ENCODE measurements around the gene POLE.
"Not testable (repeated sequence)": the region's sequence is repeated elsewhere in the genome, so short reads cannot be mapped to it uniquely, and the experiment has no call there.

POLE gene

DNA sequence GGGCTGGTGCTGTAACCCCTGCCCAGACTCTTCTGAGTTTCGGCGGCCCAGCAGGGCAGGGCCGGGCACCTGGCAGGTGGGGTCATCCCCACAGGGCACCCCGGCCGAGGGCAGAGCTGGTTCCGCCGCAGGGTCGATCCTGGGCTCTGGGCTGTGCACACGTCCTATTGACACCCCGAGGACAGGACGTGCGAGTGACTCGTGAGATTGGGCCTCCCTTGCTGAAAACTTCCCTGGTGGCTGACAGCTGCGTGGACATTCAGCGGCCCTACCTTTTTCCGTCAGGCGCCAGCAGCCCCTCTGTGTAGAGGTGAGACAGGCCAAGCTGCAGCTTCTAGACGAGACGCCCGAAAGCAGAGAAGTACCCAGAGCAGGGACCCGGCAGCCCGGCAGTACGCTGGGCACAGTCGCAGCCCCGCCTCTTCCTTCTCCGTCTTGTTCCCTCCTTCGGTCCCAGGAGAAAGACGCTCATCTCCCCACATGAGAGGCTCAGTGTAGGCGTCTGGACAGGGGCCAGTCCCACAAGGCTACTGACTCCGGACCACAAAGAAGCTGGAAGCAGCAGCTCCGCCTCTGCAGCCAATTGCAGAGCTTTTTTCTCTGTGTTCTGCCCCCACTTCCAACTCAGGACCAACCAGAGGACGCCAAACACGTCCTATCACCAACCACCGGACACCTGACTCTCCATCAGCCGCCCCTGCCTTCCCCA lies 76.9 kb downstream of the POLE start, which contains the start of gene LRCOL1:
LRCOL1 (minus strand) TSS at position 532 of the 709 bp plus-strand sequence. CDS start 4,331 bp downstream, outside the sequence.
- no peak for DNase-seq

DNA sequence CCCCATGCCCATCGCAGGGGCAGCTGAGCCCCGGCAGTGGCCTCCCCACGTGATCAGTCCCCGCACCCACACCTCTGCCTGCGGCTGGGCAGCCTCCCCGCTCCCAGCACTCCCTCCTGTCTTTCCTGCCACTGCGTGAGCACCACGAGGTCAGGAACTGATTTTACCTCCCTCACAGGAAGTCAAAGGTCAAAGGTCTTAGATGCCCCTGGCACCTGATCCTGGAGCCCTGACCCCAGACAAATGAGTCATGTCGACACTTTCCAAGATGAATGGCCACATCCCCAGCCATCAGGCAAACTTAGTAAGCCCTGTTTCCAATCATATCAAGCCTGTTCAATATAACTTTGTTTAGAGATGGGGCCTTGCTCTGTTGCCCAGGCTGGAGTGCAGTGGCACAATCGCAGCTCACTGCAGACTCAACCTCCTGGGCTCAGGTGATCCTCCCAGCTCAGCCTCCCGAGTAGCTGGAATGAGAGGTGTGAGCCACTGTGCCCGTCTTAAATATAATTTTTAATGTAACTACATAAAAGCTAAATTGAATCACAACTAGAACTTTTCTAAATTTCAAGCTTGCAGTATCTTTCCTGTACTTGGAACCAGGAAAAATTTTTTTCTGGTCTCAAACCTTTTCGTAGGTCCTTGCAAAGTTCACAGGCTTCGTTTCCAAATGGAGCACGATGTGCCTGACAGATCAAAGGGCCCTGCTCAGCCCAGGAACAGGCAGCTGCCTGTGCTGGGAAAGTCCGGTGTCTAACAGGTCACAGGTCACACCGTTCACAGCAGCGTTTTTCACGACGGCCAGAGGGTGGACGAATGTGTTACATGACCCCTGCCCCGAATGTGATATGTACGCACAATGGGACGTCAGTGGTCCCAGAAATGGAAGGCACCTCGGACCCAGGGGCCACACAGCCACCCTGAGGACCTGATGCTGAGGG lies 78.6 kb downstream of the POLE start:
- no peak for DNase-seq

- DNase-seq: no peak
These were observed 80.2 kb downstream of the POLE start for GRCh38 chr12:132606927-132607326.

GRCh38 chr12:132606466-132606865 lies 80.7 kb downstream of the POLE start:
- no peak for DNase-seq

DNA sequence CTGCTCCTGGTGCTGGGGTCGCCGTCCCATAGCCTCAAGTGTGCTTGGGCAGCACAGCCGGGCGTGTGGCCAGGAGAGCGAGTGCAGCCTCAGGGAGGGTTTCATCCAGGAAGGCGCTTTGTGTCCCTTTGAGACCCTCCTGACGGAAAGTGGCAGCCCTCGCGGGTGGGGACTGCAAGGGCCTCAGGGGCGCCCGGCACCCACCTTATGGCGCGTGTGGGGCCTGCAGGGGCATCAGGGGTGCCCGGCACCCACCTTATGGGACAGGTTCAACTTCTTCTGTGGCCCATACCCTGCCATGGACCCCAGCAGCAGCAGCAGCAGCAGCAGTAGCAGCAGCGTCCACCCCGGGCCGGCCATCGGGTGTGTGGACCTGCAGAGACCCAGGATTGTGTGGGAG lies 81.2 kb downstream of the POLE start:
- no peak for DNase-seq

DNA sequence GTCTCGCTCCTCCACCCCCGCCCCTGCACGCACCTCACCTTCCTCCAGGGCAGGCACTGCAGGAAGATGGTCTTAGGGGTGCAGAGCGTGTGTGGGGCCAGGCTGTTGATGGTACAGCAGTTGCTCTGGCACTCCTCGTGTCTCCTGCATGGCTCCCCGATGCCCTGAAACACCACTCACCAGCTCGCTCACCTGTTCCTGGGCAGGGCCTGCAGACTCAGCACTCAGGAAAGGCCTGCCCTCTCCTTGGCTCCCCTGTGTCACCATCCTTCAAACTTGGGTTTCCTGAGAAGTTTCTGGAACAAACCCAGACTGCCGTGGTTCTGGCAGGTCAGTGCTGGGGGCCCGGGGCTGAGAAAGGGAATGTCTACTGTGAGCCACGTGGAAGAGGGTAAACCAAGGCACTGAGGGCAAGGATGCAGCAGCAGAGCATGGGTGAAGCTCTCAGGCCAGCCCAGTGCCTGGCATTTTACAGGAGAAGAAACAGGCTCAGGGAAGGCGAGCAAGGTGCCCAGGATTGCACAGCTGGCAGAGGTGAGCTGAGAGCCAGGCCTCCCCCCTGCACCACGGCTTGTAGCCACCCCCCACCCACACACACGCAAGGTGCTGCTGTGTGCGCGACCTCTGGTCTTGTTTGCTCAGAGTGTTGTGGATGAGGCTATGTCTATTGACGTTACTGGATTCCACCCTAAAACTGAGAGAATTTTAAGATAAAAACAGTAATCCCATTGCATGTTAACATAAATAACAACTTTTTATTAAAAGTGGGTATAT lies 82.3 kb downstream of the POLE start:
- DNase-seq: no peak

DNA sequence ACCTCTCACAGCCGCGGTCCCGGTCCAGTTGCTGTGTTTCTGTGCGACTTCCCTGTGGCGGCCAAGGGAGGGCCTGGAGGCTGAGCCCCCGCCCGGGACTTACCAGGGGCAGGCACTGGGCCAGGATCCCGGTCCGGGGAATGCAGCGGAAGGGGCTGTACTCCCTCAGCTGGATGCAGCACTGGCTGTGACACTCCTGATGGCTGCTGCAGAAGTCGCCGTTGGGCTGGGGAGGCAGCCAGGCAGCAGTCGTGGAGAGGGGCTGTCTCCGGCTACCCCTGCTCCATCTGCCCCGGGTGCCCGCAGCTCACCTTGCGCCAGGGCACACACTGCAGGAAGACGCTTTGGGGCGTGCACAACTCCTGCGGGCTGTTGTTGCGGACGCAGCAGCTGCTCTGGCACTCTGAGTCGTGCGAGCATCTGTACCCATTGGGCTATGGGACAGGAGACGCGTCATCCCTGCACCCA lies 83.0 kb downstream of the POLE start:
- DNase-seq: no peak

DNA sequence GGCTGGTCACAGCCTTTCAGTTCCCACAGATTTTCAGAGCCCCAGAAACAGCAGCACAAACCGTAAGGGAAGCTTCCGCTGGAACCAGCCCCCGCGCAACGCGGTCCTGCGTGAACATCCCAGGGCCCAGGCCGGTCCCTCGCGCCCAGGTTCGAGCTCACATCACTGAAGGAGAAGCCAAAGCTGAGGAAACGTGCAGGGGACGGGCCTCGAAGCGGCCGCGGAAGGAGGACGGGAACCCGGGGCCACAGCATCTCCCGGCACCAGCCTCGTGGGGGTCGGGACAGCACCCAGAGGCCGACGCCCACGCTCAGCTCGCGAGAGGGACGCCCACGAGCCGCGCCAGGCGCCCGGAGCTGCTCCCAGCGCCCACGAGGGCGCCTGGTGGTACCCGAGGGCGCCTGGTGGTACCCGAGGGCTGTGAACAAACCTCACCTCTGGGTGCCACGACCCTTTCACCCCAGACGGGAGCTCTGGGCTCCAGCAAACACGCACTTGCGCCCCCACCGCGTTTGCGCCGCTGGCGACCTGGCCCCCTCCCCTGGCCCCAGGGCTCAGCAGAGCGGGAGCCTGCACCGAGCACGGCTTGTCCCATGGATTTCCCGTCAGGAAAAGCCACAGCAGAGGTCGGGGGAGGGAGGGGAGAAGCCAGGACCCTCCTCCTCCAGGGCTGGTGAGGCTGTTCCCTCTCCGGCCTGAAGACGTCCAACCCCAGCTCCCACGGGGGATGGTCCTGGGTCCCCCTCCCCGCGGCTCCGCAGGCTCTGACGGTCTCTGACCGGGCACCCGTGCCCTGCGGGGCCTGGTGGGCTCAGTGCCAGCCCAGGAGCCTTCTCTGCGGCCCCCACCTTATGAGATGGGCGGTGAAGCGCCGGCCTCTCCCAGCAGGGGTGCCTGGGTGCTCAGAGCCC lies 83.6 kb downstream of the POLE start:
- no peak for DNase-seq

- DNase-seq: no peak
These were observed 84.4 kb downstream of the POLE start for GRCh38 chr12:132602572-132603239.

GRCh38 chr12:132601171-132601883 lies 85.8 kb downstream of the POLE start:
- DNase-seq: no peak

DNA sequence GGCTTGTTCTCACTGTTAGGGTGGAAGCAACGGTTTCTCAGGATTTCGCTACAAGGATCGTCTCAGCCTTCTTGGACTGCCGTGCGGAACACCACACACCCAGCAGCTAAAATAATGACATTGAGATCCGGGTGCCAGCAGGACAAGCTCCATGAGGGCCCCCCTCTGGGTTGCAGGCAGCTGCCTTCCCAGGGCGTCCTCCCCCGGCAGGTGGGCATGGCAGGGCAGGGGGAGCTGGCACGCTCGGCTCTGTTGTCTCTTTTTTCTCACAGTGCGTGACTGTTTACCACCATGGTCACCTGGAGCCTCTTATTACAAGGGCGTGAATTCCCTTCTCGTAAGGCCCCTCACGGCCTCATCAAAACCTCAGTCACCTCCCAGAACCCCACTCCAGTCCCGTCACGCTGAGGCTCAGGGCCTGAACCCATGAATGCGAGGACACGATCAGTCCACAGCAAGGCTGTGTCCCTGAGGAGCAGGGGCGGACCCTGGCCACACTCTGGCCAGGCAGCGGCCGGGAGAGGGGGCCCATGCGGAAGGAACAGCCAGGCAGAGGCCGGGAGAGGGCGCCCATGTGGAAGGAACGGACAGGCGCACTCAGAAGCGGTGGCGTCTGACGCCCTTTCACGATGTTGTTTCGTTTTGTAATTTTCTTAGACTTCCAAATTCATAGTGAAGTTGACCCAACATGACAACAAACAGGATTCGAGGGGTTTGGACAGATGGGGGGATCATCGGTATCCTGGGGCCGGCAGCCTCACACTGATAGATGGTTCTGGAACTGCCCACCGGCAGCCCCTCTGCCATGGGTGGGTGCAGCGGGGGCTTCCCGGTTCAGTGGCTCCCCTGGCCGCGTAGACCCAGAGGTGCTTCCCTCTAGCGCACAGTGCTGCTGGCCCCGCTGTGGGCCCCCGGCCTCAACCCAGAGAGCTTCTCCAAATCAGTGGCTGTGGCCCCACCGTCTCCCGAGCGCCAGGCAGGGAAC lies 86.8 kb downstream of the POLE start:
- no peak for DNase-seq

GRCh38 chr12:132599502-132599901 lies 87.6 kb downstream of the POLE start:
- DNase-seq: not testable (repeated sequence)

- peak; percentile 22 for DNase-seq
These were observed 89.5 kb downstream of the POLE start for GRCh38 chr12:132597333-132598316.

DNA sequence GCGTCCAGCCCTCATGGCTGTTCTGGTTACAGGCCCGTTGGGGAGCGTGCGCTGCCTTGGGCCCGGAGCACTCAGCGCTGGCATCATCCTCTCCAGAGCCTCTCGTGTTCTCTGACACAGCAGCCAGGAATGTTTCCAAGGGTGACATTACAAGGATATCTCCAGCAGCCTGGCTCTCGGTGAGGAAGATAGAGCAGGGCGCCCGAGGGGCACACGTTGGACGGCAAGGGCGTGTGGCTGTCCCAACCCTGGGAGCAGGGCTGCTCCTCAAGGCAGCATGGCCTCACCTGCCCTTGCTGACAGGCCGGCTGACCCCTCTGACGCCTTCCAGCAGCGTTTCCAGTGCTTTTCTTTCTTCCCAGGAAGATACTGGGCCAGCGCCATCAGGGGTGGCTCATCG lies 91.1 kb downstream of the POLE start:
- no peak for DNase-seq

GRCh38 chr12:132595183-132595582 lies 92.0 kb downstream of the POLE start:
- DNase-seq: no peak

GRCh38 chr12:132593938-132594358 lies 93.2 kb downstream of the POLE start:
- peak; percentile 6 for DNase-seq

DNA sequence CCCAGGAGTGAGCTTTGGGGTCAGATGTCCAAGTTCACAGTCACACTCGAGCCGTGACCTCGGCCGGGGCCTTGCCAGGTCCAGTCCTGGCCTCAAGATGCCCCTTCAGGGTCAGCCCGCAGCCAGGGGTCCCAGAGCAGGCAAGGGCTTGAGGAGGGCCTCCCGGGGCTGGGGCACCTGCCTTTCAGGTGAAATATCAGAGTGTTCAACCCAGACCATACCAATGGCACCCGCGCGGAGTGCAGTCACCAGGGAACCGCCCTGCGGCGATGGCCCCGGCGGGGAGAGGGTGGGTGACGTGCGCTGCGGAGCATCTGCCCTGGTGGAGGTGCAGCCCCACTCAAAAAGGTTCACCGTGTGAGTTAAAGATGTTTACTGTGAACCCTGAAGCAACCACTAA lies 93.6 kb downstream of the POLE start:
- no peak for DNase-seq

DNA sequence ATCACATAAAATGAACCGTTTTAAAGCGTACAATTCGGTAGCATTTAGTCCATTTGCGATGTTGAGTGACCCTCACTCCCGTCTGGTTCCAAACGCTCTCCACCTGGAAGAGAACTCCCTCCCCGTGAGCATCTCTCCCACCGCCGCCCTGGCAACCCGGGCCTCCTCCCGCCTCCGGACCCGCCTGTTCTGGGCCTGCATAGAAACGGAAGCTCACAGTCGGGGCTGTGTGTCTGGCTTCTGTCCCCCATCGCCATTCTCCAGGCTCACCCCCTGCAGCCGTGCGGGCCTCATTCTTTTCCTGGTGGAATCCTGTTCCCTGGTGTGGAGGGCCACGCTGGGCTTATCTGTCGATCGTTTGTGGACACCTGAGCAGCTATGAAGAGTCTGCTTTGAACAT lies 94.1 kb downstream of the POLE start:
- DNase-seq: no peak
